HFF-Myc (cell line): Measurements from ENCODE around the gene RALGAPA2.
A peak's percentile ranks its signal among the peaks of the same experiment; 100 is the strongest.

Source experiments
- DNase-seq: peaks from one replicate; pipeline ENCODE4 v3.0.0-alpha.2; 2011; ENCODE audit warnings: low read depth; ENCODE audit errors: extremely low read depth
- H3K4me3 ChIP-seq: replicated peaks from 2 replicates; pipeline ENCODE4 v1.5.1; 2011; ENCODE audit warnings: low read depth, mild to moderate bottlenecking, control low read depth, low read length
- CTCF ChIP-seq: IDR thresholded peaks from 2 replicates; pipeline ENCODE4 v1.5.1; 2012; ENCODE audit warnings: mild to moderate bottlenecking, low read depth, low read length, control low read depth; ENCODE audit errors: missing control alignments

Gene RALGAPA2

GRCh38 chr20:20390393-20390792 is 322.1 kb downstream of the RALGAPA2 start:
- DNase-seq = no peak
- H3K4me3 ChIP-seq = no peak overlapping the region
- TF ChIP-seq CTCF = no peak

- TF ChIP-seq CTCF = no peak
- no peak overlapping the region for H3K4me3 ChIP-seq
- no peak for DNase-seq
These were observed 326.3 kb downstream of the RALGAPA2 start for GRCh38 chr20:20386192-20386591.

DNA sequence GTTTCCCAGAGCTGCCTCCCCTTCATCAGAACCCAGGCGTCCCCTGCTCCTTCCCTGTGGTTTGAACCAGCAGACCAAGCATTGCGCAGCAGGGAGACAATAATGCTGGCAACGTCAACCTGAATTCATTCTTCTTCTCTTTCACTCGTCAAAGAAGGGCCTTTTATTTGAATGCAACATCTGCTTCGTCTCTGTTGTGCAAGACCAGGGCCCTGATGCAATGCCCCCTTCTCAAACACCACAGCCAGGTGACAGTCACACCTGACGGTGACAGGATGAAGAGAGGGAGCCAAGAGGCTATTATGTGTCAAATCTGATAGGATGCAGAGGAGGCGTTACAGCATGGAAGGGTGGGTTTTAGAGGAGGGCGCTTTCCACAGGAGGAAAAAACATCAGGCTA is 336.6 kb downstream of the RALGAPA2 start:
- H3K4me3 ChIP-seq = no peak overlapping the region
- no peak for DNase-seq
- no peak for TF ChIP-seq CTCF

DNA sequence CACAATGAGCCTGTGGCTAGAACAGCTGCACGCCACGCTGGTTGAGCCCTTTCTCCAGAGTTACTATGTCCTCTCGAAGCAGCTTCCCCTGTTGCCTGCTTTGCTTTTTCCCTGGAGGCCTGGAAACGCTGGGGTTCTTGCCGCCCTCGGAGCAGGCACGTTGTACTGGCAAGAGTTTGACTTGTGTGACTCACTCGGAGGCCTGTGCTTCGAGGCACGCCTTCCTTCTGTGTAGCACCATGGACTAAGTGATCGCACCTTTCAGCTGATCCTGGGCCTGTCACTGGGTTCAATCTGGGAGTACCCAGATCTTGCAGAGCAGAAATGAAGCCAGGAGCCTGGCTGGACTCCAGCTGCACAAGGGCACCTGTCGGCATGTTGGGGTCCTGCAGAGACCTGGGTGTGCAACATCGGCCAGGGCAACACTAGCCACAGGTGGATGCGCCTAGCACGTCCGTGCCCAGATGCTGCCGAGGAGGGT is 339.3 kb downstream of the RALGAPA2 start:
- DNase-seq = peak; percentile 15
- TF ChIP-seq CTCF = no peak
- H3K4me3 ChIP-seq = no peak overlapping the region

GRCh38 chr20:20371681-20372080 is 340.8 kb downstream of the RALGAPA2 start:
- TF ChIP-seq CTCF = no peak
- no peak for DNase-seq
- H3K4me3 ChIP-seq = no peak overlapping the region

GRCh38 chr20:20371083-20371482 is 341.4 kb downstream of the RALGAPA2 start:
- no peak overlapping the region for H3K4me3 ChIP-seq
- no peak for DNase-seq
- no peak for TF ChIP-seq CTCF

DNA sequence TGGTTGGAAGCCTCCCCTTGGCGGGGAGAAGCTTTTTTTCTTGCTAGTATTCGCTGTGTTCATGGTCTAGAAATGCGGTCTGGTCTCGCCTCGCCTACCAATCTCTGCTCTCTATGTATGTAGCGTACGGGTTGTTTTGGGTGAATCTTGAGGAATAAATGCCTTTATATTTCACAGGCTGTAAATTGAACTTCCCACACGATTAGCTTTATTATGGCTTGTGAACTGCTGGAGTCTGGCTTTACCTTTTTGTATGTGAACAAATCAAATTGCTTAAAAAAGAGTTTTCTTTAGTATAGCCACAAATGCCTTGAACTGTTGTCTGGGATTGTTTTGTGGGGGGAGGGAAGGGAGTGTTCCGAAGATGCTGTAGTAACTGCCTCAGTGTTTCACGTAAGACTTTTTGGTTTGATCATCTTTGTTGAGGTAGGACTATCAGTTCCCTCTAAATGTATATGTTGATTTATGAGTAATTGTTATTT is 342.3 kb downstream of the RALGAPA2 start:
- no peak for TF ChIP-seq CTCF
- no peak for DNase-seq
- no peak overlapping the region for H3K4me3 ChIP-seq
